Vagina (tissue), 2 donors: ENCODE results near the gene APOL5. TPM values are rescaled to one million over a fixed set of nuclear protein-coding genes. Genes with fewer than 3 reads are reported as not detected.

ENCODE experiments used
- DNase-seq, 2 donors: peaks; one replicate each; pipeline ENCODE4 v3.0.0-alpha.2; 2017; ENCODE audit errors: extremely low spot score in 2 of 2
- H3K27ac ChIP-seq: fragments of 200-600 bp; sonication (generic); one replicate; pipeline ENCODE4 v1.5.1; 2019
- H3K27me3 ChIP-seq: fragments of 200-600 bp; sonication (generic); one replicate; pipeline ENCODE4 v1.5.1; 2019
- H3K36me3 ChIP-seq, 2 donors: fragments of 200-600 bp; sonication (generic); one replicate each; pipeline ENCODE4 v1.5.1; 2017 to 2019
- H3K4me1 ChIP-seq: fragments of 200-600 bp; sonication (generic); one replicate; pipeline ENCODE4 v1.5.1; 2019
- H3K4me3 ChIP-seq, 2 donors: fragments of 200-600 bp; sonication (generic); 1 replicate in 1 of 2; 2 replicates in 1 of 2; pipeline ENCODE4 v1.5.1; 2016 to 2019
- H3K9me3 ChIP-seq: fragments of 200-600 bp; sonication (generic); one replicate; pipeline ENCODE4 v1.5.1; 2019
- CTCF ChIP-seq, 3 experiments: fragments of 450-650 bp in 2 of 3; fragments of 200-600 bp in 1 of 3; sonication (generic) in 1 of 3; IDR thresholded peaks; one replicate each; pipeline ENCODE4 v1.5.1; 2017 to 2019; ENCODE audit warnings: antibody characterized with exemption in 3 of 3, mild to moderate bottlenecking in 2 of 3, moderate library complexity in 2 of 3
- POLR2A ChIP-seq, 2 donors: fragments of 450-650 bp; IDR thresholded peaks; one replicate each; pipeline ENCODE4 v1.6.1; 2017; ENCODE audit warnings: antibody characterized with exemption in 2 of 2, mild to moderate bottlenecking in 2 of 2, moderate library complexity in 2 of 2
- POLR2AphosphoS5 ChIP-seq, 2 donors: sonication (generic); formaldehyde crosslinking; IDR thresholded peaks; one replicate each; pipeline ENCODE4 v1.9.0; 2017; ENCODE audit warnings: antibody characterized with exemption in 2 of 2, mild to moderate bottlenecking in 2 of 2, low read depth in 1 of 2; ENCODE audit not compliant: insufficient read depth in 1 of 2
- intact Hi-C: fragments of 100-400 bp; cut with DNase I; formaldehyde crosslinking; loops from one replicate; pipeline ENCODE4 v1.15.1; 2023
- total RNA-seq: library from RNA; depleted of rRNA; stranded (reverse); fragments of >200 nt; gene quantifications from one replicate; pipeline ENCODE4 v1.2.3, GENCODE V29; 2016

Gene APOL5
- total RNA-seq, 1 donor from 2014 or later = not detected

GRCh38 chr22:35746248-35746647 is 28.6 kb downstream of the APOL5 start:
- Histone ChIP-seq H3K4me3 (no peak overlapping the region), H3K4me1 (no peaks in the 10 kb centered on the region), H3K27me3 (no peaks in the 10 kb centered on the region), H3K27ac (no peak overlapping the region), H3K9me3 (no peaks in the 10 kb centered on the region), H3K36me3 (peaks cover 0 to 19% of the 10 kb centered on the region in 2 donors)
- TF ChIP-seq CTCF (IDR thresholded peaks at IDR 0.05) = no peak
- no peak for TF ChIP-seq POLR2A (IDR thresholded peaks at IDR 0.05)
- TF ChIP-seq POLR2AphosphoS5 (IDR thresholded peaks at IDR 0.05; ENCODE audit: insufficient read depth in 1 of 2, low read depth in 1 of 2) = no peak
- intact Hi-C loops = no loop called here
- no peak for DNase-seq

- Histone ChIP-seq H3K36me3 (peaks cover 0 to 19% of the 10 kb centered on the region in 2 donors), H3K4me1 (no peaks in the 10 kb centered on the region), H3K4me3 (no peak overlapping the region), H3K27me3 (no peaks in the 10 kb centered on the region), H3K27ac (no peak overlapping the region), H3K9me3 (no peaks in the 10 kb centered on the region)
- DNase-seq = no peak
- intact Hi-C loops = no loop called here
- no peak for TF ChIP-seq POLR2A (IDR thresholded peaks at IDR 0.05)
- no peak for TF ChIP-seq CTCF (IDR thresholded peaks at IDR 0.05)
- TF ChIP-seq POLR2AphosphoS5 (IDR thresholded peaks at IDR 0.05; ENCODE audit: insufficient read depth in 1 of 2, low read depth in 1 of 2) = no peak
Observed at GRCh38 chr22:35746946-35747703, 29.5 kb downstream of the APOL5 start.

- Histone ChIP-seq H3K4me3 (no peak overlapping the region), H3K36me3 (peaks cover 0 to 8% of the 10 kb centered on the region in 2 donors), H3K27ac (no peak overlapping the region), H3K4me1 (peaks cover 11% of the 10 kb centered on the region), H3K9me3 (no peaks in the 10 kb centered on the region), H3K27me3 (no peaks in the 10 kb centered on the region)
- DNase-seq = no peak
- no peak for TF ChIP-seq CTCF (IDR thresholded peaks at IDR 0.05)
- no peak for TF ChIP-seq POLR2AphosphoS5 (IDR thresholded peaks at IDR 0.05; ENCODE audit: insufficient read depth in 1 of 2, low read depth in 1 of 2)
- no peak for TF ChIP-seq POLR2A (IDR thresholded peaks at IDR 0.05)
- intact Hi-C loops = no loop called here
Observed at GRCh38 chr22:35749808-35750207, 32.1 kb downstream of the APOL5 start.

GRCh38 chr22:35752006-35752862 is 34.6 kb downstream of the APOL5 start:
- H3K36me3 ChIP-seq = peaks cover 0 to 9% of the 10 kb centered on the region in 2 donors
- H3K4me1 ChIP-seq = peaks cover 11% of the 10 kb centered on the region
- TF ChIP-seq CTCF (IDR thresholded peaks at IDR 0.05) = no peak
- TF ChIP-seq POLR2A (IDR thresholded peaks at IDR 0.05) = no peak
- TF ChIP-seq POLR2AphosphoS5 (IDR thresholded peaks at IDR 0.05; ENCODE audit: insufficient read depth in 1 of 2, low read depth in 1 of 2) = no peak
- H3K9me3 ChIP-seq = no peaks in the 10 kb centered on the region
- intact Hi-C loops = no loop called here
- no peaks in the 10 kb centered on the region for H3K27me3 ChIP-seq
- H3K4me3 ChIP-seq = no peak overlapping the region
- H3K27ac ChIP-seq = no peak overlapping the region
- no peak for DNase-seq
